ENCODE data around the gene GALNT2.

The GALNT2 gene

DNA sequence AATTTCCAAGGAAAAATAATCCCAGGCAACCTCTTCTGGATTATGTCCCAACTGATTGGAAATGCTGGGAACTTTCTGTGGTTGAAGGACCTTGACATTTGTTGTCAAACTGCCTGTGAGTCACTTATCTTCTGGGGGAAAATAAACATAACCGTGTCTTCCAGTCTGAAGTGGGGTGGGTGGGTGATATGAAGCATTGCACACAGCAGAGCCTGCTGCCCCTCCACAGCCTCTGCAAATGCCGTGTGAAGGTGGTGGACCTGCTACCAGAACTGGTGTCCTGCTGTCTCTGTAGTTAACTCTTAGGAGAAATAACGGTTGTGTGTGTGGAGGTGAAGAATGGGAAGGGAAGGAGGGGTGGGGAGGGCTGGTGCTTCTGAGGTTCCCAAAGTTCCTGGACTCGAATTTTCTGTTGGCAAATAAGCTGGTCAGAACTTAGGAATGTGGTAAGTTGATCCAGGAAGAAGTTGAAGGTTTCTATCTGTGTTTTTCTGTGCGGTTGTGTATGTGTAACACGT lies 23.2 kb downstream of the GALNT2 start:
- DNase-seq (ENCODE audit: low read depth in 2 of 3, low spot score in 1 of 3), result no peak

DNA sequence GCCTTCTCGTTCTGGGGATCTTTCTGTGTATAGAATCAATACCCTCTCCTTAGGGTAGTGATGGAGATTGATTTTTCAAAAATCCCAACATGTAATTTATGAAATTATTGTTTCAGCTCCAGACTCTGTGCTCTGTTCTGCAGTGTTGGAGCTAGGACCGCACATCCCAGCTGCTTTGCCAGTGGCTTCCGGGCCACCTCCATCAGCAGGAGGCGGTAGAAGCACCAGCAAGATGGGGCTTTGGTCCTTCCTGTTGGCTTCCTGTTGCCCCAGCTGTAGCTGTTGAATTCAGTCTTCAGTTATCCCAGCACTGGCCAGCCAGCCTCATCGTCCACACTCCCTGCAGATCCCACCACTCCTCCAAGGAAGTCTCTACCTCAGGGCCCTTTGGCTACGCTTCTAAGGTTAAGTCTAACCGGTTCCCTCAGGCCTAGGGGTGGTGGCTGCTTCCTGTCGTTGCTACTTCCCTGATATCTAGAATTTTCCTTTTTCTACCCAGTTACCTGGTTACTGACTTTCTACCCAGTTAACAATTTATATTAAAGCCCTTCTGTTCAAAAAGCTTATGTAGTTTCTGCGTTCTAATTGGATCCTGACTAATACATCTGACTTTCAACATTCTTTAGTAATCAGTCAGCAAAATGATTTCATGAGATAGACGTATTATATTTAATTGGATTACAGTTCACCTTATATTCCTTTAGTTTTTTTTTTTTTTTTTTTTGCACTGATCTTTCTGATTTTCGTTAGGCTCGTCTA lies 24.6 kb downstream of the GALNT2 start:
- DNase-seq (ENCODE audit: low read depth in 2 of 3, low spot score in 1 of 3), result no peak

DNA sequence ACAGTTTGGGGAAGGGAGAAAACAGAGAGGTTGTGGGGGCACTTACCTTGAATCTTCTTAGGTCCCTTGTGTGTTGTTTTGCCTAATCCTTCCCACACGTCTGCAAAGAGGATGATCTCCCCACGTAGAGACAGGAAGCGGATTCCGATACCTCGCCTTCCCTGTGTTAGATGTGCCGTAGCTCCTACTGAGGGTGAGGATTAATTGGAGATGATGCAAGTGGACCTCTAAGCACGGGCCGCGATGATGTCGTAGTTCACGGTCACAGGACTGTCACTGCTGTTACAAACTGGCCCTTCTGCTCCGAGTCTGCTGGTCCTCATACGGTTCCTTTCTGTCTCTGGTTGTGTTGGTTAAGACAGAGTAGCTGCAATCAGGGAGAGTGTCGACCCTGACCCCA lies 27.7 kb downstream of the GALNT2 start:
- DNase-seq (ENCODE audit: low read depth in 2 of 3, low spot score in 1 of 3), result no peak

DNA sequence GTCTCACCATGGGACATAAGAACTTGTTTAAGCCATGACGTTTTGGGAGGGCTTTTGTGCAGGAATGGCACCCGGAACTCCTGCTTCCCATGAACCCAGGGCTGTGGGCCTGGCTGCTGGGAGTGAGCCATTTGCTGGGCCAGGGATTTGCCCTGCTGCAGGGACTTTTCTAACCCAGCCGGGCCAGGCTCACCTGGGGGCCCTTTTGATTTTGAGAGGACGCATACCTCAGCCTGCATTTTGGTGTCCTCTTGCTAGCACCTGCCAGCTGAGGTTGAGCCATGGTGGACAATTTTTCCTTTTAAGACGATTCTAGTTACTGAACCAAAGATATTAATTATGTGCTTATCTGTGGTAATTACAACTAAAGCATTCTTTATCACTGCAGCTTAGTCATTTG lies 28.9 kb downstream of the GALNT2 start:
- no peak for DNase-seq (ENCODE audit: low read depth in 2 of 3, low spot score in 1 of 3)

DNA sequence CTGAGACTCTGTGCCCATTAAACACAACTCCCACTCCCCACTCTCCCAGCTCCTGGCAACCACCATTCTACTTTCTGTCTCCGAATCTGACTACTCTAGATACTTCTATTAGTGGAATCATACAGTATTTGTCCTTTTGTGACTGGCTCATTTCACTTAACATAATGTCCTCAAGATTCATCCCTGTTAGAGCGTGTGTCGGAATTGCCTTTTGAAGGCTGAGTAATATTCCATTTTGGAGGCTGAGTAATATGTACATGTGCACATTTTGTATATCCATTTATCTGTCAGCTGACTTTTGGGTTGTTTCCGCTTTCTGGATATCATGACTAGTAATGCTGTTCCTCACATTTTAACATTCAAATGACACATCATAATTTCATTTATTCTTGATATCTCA lies 30.3 kb downstream of the GALNT2 start:
- no peak for DNase-seq (ENCODE audit: low read depth in 2 of 3, low spot score in 1 of 3)

DNA sequence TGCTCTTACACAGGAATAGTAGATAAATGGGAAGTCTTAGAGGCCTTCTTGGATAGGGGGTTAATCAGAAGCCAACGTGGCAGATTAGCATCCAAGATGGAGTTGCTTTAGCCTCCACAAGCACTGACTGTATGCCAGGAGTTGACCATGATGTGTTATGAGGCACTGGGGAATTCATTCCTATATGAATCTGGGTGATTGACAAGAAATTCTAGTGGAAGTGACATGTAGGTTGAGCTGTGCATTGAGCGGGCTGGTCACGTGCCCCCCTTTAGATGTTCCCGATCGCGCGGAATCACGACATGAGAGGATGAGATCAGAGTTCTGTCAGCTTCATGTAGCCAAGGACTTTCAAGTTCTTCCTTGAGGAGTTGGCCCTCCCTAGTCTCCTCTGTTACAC lies 31.7 kb downstream of the GALNT2 start:
- DNase-seq (ENCODE audit: low read depth in 2 of 3, low spot score in 1 of 3), result no peak

DNA sequence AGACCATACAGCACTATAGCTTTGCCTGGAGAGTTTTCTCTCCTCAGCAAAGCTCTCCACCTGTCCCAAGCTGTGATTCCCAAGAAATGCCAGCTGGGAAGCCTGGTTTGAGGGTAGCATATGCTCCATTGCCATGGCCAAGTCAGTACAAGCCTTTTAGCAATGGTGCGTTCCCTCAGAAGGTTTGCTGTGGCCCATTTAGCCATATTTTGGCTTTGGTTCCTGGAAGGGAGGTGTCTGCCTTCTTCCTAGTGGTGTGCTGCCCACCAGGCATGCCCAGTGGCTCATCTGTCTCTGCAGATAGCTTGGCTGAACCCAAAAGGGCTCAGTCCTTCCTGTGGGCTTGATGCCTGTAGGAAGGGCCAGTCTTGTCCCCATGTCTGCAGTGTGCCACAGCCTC lies 32.4 kb downstream of the GALNT2 start:
- no peak for DNase-seq (ENCODE audit: low read depth in 2 of 3, low spot score in 1 of 3)

DNA sequence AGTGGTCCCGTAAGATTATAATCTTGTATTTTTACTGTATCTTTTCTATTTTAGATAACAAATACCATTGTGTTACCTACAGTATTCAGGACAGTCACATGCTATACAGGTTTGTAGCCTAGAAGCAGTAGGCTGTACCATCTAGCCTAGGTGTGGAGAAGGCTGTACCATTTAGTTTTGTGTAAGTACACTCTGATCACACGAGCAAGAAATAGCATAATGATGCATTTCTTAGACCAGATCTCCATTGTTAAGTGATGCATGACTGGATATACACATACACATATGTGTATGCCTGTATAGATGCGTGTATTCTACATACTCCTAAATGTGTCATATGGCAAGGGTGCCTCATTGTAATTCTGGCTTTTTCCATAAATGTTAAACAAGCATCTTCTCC lies 33.9 kb downstream of the GALNT2 start:
- no peak for DNase-seq (ENCODE audit: low read depth in 2 of 3, low spot score in 1 of 3)

DNA sequence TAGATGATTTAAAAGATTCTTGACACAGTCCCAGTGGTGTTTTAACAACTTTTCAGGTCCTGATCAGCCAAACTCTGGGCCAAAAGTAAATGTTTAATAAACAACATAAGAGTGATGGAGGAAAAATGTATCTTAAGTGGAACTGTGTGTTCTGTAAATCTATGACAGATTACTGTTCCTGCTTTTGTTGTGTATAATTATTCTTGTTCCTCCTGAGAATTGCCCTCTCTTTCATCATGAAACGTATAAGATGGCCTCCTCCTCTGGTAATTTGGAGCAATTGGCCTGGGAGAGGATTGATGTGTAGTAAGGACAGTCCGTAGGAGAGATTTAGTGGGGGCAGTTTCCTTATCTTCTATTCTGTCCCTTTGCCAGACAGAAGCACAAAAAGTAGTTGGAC lies 34.5 kb downstream of the GALNT2 start:
- DNase-seq (ENCODE audit: low read depth in 2 of 3, low spot score in 1 of 3), result no peak

DNA sequence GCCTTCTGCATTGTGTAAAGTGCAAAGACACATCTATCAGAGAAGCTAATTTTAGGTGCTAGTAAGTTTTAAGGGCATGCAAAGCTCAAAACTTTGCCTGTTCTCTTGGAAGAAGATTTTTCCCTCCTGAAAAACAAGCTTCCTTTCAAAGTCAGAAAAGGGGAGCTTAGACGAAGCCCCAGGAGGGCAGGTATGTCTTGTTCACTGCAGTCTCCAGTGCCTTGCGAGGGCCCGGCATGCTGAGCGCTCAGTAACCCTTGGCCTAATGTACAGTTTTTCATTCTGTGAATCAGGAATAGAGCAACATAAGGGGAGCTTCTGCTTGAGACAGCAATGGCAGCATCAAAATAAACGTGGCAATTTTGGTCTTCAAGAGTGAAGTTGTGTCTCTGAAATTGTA lies 35.0 kb downstream of the GALNT2 start:
- DNase-seq (ENCODE audit: low read depth in 2 of 3, low spot score in 1 of 3), result no peak

DNA sequence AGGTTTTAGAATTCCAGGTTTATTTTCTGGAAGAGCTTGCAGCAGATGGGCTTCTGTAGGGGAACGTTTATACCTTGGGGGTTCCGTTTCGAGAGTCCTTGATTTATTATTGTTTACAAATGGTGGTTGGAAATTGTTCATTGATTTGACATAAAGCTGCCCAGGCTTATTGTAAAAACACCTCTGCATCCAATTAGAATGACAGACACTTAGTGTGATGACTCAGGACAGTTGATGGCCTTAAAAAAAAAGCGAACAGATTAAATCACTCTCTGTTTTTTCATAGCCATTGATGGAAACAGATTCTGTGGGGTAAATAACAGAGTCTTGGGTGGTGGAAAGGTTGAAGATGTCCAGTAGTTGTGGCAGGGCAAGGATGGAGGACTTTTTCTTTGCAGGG lies 35.4 kb downstream of the GALNT2 start:
- DNase-seq (ENCODE audit: low read depth in 2 of 3, low spot score in 1 of 3), result no peak

DNA sequence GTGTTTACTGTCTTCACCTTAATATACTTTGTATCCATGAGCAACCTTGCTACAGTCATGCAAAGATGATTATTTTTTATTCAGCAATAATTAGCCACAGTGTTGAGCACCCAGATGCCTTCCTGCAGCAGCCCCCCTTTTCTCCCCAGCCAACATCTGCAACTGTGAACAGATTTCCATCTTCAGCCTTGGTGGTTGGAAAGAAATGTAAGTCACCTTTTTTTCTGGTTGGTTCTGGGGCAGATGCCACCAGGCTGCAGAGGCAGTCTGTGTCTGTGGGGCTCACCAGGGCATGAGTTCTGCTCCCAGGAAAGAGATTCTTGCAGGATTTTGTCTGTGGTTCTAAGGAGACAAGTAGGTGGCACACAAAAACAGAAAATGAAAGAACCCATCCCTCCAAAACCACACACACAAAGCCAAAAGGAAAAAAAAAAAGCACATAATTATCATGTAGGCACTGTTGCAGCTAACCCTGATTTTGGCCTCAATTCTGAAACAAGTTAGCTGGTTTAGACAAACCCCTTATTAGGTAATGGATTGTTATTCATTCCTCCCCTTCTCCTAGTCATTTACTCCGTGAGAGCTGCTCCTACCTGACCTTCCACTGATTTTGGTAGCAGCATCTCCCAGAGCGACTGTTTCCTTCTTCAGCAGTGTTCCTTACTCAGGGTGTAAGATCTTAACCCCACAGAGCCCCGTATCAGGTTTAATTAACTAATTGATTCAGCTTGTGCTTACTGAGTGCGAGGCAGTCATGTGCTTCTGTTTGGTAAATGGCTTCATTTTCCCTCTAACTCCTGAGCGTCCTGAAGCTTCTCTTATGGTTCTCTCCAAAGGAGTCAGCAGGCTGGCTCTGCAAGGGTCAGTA lies 36.5 kb downstream of the GALNT2 start:
- no peak for DNase-seq (ENCODE audit: low read depth in 2 of 3, low spot score in 1 of 3)

DNA sequence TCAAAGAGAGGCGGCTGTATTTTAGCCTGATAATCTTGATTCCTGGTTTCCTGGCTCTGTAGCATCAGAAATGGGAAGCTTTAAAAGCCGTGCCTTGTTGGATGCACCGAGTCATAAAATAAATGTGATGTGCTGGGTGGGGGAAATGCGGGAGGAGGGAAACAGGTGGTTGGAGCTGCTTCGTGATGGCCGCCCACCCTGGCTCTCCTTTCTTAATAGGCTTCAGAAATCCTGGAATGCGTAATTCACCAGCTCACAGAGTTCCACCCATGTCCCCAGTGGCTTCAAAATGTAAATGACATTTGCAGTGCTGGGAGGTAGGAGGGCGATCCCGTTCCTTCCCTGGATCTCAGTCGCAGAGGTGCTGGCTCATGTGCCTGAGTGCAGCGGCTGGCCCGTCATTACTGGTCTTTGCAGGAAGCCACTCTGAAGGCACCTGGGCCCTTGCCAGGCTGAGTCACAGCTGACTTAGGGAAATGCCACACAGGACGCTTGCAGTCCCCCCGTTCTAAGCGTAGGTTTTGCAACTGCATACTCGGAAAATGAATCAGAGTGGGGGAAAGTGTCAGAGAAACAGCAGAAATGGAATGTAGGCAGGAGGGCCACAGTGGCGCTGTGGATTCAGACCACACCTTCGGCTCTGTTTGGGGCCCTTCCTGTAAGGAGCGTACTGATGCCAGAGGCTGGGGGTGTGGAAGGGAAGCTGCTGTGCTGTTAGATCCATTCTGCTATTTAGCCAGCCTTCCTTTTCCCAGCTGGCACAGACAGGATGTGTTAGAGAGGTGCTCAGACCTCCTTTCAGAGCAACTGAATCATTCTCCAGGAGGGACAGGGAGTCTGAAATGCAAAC lies 37.6 kb downstream of the GALNT2 start:
- DNase-seq (ENCODE audit: low read depth in 2 of 3, low spot score in 1 of 3), result peak; percentile 72 to 88 (median 81)

DNA sequence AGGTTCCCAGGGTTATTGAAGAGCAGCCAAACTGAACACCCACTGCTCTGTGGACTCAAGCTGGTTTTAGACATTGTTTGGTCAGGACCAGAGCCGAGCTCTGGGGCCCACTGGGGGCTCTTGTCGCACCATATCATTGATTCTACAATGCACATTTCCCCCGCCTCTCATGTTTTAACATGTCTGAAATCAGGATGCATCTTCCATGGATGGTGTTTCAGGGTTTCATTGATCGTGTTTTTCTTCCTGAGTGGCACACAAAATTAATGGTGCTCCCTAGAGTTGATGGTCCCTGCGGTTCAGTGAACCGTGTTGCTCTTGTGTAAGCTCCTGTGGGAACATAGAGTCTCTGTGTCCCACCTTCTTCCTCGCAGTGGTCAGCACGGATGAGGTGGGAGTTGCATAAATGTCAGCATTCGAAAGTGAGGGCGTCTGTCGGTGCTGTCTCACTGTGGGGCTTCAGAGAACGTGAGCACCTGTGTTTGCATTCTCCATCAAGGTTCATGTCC lies 38.3 kb downstream of the GALNT2 start:
- no peak for DNase-seq (ENCODE audit: low read depth in 2 of 3, low spot score in 1 of 3)

DNA sequence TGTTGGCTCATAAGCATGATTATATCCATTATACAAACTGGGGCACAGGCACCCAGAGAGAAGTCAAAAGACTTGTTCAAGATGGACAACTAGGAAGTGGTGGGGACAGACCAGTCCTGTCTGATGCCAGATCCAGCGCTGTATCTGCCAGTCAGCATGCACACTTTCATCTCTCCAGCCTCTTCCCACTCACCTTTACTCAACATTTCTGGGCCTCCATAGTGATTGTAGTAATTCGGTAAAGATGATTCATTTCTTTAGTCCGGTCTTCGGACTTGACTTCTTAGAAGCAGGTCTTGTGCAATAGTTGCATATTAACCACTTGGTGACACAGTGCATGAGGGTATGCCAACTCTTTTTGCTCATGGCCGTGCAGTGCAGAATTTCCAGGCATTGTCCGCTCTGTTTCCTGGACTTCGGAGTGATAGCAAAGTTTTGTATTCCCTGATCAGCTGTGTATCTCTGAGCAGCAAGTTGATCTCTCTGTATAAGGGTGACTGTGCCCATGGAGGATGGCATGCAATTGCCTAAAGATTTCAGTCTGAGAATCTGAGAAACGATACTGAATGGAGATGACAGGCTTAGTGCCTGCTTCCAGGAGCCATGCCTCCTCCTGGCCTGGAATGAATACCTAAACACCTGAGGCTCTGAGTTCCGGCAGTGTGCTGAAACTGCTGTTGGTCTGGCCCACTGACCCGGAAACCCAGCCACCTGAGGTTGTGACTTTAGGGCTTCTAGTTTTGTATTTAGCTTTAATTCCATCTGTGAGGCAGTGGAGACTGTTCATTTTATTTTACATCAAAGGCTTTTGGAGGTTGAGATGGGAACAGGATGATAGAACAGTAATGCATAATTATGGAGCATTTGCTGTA lies 39.0 kb downstream of the GALNT2 start:
- DNase-seq (ENCODE audit: low read depth in 2 of 3, low spot score in 1 of 3), result no peak

DNA sequence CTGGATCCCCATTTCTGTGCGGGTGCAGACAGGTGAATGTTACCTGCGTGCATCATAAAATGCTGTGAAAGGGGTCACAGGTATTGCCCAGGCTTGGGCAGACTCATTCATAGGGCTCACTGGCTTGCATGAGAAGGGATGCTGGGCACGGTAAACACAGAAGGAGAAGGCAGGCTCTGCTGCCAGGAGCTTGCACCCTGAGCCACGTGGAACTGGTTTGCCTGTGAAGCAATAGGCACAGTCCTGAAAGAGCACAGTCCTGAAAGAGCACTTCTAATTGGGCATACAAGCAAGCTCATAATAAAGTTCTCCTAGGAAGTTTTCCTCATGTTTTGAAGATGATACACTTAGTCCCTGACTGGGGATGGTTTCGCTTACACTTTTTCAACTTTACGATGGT lies 40.9 kb downstream of the GALNT2 start:
- no peak for DNase-seq (ENCODE audit: low read depth in 2 of 3, low spot score in 1 of 3)

DNA sequence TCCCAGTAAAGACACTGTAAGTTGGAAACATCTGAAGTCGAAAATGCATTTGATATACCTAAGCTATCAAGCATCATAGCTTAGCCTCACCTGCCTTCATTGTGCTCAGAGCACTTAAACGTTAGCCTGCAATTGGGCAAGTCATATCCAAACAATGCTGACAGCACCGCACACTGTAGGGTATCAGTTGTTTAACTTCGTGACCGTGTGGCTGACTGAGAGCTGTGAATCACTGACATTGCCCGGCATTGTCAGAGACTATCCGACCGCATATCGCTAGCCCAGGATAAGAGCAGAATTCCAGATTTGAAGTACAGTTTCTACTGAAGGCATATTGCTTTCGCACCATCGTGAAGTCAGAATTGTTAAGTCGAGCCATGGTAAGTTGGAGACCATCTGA lies 41.5 kb downstream of the GALNT2 start:
- no peak for DNase-seq (ENCODE audit: low read depth in 2 of 3, low spot score in 1 of 3)

DNA sequence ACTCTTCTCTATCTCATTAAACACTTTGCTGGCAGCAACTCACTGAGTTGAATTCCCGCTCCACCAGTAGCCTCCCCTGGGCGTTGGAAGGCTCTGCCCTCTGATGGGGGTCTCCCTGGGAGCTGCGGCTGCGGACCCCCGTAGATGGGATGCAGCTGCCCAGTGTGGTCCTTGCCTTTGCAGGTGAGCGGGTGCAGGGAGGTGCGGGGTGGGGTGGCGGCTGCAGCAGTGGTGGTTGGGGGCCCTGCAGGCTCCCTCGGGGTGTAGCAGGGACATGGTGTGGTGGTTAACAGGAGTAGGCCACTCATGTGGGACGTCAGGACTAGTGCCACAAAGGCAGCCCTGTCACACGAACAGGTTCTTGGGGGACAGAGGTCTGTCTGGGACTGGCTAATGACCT lies 42.0 kb downstream of the GALNT2 start:
- DNase-seq (ENCODE audit: low read depth in 2 of 3, low spot score in 1 of 3), result no peak

DNA sequence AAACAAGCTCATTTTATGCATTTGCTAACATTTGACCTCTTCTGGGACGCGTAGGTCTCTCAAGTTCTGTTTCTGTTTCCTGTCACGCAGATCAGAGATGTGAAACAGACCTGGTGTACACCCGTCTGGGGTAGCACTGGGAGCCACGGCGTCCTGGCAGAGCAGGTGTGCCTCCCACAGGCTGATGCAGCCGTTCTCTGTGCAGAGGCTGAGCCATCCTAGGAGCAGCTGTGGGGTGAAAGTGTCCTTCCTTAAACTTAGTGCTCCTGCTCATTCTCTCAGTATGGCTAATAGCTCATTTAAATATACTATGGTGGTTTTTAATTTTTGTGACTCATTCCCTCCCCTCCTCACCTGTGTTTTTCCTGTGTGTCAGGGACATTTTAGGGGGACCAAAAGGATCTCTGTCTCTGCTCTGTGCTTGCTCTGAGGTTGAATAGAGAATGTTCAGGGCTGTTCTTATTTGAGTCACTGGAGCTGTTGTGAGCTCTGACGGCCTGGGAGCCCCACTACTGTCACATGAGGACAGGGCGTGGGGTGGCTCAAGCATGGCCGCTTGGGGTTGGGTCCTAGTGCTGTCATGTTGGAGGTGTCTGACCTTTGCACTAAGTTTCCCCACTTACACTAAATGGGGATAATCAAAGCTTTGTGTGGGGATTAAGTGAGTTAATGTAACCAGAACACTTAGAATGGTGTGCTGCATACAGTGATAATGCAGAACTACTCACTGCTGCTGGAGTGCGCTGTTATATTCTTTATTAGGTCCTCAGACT lies 43.0 kb downstream of the GALNT2 start:
- peak; percentile 64 to 87 (median 74) for DNase-seq (ENCODE audit: low read depth in 2 of 3, low spot score in 1 of 3)
